GM19397 (cell line): Measurements from ENCODE around the gene MAPRE3.

ENCODE experiments used
- ATAC-seq: cut with Tn5 transposase; IDR thresholded peaks from one replicate; pipeline ENCODE4 v1.9.1; 2021; ENCODE audit warnings: mild to moderate bottlenecking, moderate library complexity; ENCODE audit not compliant: unreplicated experiment

Gene MAPRE3

DNA sequence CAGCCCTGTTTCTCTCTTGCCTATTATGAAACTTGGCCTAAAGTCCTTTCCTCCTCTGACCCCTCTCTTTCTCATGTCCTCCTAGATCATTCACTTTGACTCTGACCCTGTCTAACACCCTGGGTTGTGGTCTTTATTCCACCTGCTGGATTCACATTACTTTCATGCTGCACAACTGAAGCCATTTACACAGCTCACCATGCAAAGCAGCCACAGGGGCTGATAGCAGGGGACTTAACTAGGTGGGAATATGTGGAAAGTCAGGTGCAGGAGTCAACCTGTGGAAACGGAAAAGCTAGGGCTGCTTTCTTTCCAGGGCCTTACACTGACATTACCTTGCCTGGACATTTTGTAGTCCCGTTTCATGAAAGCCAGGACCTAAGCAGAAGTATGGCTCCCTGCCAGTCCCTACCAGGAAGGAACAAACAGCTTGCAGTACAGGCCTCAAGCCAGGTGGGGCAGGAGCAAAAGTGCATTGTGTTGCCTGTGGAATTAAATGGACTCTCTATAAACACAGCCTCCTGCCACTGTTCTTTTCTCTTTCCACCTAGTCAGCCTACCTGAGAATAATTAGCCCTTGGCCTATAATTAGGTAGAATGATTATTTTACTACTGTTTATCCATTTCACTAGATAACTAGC, 11.8 kb downstream of the MAPRE3 start:
- no peak for ATAC-seq

DNA sequence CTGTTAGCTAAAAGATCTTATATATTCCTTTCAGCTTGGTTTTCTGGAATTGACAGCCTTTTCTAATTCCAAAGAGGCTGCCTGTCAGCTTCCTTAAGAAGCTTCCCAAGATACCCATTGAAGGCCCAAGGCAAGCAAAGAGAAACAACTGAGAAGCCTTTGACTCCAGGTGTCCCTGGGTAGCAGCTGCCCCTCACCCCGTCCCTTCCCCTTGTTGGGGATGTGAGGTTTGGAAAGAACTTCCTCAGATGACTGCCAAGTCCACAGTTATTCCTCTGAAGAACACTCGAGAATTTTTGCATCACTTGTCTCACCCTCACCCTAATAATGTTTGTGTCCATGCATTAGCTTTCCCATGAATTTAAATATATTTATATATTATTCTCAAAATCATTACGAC, 13.3 kb downstream of the MAPRE3 start:
- no peak for ATAC-seq

DNA sequence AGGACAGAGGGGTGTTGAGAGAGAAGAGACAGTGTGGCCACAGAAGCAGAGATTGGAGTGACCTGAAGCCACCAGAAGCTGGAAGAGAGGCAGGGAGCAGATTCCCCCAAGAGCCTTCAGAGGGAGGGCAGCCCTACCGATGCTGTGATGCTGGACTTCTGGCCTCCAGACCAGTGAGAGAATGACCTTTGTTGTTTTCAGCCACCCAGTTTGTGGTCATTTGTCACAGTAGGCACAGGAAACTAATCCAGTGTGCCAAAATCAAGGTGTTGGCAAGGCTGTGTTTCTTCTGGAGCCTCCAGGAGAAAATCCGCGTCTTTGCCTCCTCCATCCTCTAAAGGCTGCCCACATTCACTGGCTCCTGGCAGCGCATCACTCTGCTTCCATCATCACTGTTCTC, 15.4 kb downstream of the MAPRE3 start:
- ATAC-seq: no peak

DNA sequence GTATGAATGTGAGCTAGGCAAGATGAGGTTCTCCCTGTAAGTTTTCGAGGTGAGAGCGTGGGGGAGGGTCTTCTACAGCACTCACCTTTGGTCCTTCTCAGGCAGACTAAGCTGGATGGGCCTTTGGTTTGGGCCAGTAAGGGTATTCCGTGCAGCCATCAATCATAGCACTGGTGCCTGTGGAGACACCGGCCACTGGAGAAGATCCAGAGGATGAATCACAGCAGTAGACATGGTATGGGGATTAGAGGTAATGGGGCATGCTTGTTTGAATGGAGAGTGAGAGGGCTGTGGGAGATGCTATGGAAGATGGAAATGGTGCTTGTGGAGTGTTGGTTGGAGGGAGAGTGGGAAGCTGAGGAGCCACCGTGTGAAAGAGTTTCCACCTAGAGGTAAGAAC, 16.1 kb downstream of the MAPRE3 start:
- ATAC-seq: no peak

DNA sequence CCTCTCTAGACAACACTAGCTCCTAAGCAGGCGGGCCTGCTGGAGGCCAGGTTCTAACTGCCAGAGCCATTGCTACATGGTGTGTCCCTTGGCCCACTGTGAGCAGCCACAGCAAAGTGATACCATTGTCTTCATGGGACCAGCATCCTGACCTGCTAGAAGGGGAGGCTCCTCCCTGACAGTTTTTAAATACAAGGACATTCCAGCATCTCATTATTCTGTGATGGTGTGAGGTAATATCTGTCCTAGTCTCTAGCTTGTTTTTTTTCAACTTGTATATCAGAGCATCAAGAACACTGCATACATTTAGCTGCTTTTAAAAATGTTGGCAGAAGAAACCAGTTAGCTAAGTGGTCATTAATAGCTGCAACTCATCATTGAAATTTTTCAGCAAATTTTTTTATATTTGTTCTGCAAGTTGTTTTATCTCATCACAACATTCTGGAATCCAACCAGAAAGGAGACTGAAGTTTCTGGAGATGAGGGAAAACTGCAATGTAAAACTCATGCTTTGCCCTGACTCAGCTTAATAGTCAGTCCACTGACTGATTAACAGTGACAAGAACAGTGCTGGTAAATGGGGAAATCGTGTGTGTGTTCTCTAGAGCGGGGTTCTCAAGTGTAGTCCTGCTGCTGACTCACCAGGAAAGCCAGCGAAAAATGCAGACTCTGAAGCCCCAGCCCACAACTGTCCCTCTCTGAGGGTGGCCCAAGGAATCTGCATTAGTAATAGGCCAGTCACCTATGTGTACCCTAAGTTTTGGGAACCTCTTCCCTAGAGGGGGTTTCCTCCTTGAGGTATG, 17.8 kb downstream of the MAPRE3 start:
- no peak for ATAC-seq

DNA sequence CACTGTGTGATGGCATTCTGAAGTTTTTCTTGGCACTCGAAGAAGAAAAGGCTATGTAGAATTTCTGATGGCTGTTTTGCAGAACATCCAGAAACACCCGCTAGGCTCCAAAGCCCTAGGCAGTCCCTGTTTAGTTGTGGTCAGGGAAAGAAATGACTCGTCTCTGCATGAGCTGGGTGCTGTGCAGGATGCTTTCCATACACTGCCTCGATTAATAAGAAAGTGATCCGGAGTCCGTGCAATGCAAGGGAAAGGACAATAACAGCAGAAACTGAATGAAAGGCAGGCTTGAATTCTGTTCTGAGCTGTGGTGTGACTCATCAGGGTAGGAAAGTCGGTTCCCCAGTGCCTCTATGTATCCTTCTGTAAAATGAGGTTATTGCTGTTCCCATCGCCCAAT, 18.7 kb downstream of the MAPRE3 start:
- ATAC-seq: no peak

DNA sequence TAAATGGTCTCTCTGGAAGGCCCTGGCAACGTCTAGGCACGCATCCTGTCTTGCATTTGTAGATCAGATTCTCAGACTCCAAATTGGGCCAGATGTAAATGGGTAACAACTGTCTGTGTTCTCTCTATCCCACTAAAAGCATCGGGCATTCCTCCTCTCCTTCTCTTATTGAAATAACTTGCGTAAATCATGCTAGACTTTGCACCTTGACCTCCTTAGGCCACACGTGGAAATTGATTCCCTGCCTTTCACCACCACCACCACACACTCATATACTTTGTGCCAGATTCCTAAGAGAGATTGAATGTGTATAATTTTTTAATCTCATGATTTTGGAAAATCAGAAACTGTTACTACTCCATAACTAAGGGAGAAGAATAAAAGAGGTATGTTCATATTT, 21.3 kb downstream of the MAPRE3 start:
- no peak for ATAC-seq

DNA sequence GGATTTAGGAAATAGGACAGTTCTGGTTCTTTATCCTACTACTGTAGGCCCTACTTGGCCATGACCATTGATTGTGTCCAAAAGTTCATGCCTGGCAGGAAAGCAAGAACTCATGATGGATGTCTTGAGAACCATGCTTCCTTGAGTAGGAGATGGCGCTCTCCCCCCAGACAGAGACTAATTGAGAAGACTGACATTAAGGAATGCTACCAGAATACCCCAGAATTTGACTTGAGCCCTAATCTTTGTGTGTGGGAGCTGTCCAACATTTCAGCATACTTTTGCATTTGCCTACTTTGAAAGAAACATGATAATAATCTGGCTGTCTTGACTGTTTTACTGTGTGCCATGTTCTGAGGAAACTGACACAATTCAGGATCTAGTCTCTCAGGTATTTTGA, 23.3 kb downstream of the MAPRE3 start:
- ATAC-seq: no peak

DNA sequence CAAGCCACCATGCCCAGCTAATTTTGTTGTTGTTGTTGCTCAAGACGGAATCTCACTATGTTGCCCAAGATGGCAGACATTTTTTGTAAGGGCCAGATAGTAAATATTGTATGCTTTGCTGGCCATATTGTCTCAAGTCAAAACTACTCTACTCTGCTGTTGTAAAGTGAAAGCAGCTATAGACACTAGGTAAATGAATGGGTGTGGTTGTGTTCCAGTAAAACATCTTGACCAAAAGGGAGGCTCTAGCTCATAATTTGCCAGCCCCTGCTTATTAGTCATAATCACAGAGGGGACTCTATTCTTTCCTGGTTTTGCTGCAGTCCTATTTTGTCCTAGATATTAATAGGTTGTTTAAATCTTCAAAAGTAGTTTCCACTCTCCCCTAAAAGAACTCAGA, 24.5 kb downstream of the MAPRE3 start:
- no peak for ATAC-seq

DNA sequence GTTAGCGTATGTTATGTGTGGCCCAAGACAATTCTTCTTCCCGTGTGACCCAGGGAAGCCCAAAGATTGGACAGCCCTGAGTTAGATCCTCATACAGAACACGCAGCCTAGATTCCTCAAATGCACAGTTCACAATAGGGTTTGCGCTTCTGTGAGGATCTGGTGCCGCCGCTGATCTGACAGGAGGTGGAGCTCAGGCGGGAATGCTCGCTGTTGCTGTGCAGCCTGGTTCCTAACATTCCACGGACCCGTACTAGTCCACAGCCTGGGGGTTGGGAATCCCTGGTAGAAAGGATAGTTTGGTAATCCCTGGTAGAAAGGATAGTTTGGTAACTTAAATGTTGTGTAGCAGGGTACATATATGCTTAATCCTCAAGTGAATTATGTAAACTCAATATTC, 27.0 kb downstream of the MAPRE3 start:
- ATAC-seq: no peak

DNA sequence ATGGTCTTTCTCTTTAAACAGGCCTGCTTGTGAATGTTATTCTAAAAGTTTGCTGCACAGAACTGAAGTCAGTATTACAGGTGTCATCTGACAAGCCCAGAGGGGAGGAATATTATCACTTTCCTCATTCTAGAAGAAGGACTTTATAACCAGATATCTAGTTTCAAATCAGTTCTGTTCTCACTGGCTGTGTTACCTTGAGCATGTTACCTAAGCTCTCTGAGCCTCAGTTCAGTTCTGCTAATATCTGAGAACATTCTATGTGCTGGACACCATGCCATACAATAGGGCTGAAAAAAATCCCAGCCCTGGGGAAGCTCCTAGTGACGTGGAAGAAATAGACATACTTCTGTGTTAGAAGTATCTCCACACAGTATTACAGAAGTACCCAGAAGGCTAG, 27.9 kb downstream of the MAPRE3 start:
- no peak for ATAC-seq

DNA sequence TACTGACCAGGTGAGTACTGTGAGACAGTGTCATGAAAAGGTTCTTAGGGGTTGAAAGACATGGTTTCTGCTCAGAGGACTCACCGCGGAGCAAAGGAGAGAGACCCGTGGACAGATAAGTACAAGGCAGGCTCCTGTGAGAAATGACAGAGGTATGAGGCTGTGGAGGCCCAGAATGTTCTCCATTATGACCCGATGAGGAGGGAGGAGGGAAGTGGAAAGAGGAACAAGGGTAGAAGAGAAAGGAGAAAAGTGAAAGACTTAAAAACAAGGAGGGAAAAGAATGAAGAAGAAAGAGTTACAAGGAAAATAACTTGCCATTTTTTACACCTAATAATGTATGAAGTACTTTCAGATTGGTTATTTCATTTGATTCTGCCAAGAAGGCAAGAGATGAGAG, 29.8 kb downstream of the MAPRE3 start:
- ATAC-seq: no peak

DNA sequence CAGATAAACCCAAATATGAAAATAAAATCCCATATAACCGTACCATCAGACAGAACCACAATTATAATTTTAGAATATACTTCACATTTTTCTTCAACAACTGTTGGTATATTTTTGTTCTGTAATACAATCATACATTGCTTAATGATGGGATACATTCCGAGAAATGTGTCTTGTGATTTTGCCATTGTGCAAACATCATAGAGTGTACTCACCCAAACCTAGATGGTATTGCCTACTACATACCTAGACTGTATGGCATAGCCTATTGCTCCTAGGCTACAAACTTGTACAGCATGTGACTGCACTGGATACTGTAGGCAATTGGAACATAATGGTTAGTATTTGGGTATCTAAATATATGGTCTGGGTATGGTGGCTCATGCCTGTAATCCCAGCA, 30.6 kb downstream of the MAPRE3 start:
- no peak for ATAC-seq

DNA sequence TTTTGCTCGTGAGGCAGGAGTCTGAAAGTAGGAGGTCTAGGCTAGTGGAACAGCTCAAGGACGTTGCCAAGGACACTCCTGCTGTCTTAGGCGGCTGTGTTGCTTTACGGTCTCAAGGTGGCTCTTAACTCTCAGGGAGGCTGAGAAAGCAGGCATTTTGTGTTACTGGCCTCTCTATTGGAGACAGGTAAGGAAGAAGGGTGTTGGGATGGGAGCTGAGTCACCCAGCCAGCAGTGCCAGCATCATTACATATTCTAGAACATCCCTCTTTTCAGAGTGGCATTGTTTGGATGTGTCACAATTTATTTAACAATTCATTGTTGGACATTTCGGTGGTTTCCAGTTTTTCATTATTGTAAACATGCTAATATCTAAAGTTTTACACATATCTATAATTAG, 31.5 kb downstream of the MAPRE3 start:
- no peak for ATAC-seq

DNA sequence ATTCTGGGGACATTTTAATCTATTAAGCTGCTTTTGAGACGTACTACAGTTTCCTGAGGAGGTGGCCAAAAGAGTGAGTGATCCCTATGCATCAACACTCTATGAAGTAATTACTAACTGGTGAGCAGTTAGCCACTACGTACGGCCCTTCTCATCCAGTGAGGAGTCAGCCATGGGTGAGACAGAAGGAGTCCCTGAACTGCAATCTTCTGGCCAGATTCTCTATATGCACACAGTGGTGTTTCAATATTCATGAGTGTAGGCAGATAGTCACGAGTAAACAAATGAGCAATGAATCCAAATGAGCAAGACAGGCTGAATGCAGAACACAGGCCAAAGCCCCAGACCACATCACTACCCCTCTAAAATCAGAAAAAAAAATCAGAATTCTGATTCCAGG, 32.6 kb downstream of the MAPRE3 start:
- ATAC-seq: no peak

DNA sequence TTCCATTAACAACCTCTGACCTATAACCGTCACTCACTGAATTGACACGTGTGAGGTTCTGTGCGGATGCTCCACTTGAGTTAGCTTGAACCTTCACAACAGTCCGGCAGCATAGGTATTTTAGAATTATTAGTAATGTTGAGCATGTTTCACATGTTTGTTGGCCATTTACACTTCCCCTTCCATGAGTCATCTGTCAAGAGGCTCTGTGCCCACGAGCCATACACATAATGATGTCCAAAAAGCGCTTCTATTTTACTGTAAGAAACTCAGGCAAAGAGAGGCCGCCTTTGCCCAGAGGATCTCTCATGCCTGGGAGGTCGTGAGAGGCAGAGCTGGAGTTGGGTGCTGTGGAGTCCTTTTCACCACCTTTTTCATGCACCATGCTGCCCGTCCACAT, 33.4 kb downstream of the MAPRE3 start:
- no peak for ATAC-seq

DNA sequence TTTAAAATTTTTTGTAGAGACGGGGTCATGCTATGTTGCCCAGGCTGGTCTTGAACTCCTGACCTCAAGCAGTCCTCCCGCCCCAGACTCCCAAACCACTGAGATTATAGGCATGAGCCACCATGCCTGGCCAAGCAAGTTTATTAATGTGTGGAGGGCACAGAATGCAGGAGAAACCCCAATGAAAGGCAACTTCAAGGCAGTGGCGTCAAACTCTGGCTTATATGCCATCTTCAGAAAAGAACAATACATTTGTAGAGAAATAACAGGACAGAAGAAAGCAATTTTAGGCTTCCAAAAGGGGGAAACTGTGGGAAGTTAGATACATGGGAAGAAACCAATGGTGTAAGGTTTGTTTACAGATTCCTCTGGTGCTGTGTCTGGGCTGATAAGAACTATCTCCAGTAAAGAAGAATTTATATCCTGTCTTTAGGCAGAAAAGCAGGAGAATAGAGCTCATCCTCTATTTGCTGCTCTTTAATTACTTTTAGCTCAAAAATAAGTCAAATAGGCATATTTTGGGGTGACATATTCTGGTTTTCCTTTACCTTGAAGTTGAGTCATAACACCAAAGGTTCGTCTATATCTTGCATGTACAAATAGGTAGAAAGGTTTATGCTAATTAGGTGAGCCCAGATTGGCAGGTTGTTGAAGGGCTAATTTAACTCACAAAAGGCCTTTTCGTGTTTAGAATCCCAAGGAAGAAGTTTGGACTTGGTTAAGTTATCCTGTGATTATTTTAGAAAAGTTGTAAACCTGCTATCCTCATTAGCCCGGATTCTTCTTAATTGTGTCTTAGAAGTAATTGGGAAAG, 36.4 kb downstream of the MAPRE3 start:
- ATAC-seq: no peak

DNA sequence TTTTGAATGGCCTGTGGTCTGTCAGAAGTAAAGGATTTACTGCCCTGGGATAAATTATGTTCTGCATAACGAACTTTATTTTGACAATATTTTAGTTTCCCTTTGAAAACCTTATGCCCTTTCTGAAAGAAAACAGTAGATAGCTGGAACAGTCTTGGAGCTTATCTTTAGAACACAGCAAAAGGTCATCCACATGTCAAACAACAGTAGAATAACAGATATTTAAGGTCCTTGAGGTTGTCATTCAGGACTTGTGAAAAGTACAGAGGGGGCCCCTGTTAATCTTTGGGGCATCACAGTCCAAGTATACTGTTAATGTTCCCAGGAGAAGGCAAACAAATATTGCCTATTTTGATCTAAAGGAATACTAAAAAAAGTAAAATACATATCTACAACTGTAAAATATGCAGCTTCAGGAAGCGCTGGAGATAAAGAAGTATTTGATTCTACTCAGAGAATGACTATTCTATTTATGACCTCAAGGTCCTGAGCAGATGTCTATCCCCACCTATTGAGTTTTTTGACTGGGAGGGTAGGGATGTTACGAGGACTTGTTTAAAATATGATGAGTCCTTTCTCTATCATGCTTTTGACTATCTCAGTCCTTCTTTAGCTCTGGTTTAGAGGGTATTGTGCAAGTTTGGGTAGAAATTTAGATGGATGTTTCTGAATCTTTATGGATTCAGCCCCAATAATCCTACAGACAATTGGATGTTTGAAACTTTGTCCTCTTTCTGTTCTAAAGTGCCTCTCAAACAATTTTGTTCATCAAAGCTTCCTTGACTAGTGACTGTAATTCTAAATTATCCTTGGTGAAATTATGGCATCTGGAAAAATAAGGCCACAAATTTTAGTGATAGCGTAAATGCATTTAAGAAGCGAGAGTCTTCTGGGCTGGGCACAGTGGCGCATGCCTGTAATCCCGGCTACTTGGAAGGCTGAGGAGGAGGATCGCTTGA, 37.3 kb downstream of the MAPRE3 start:
- no peak for ATAC-seq

DNA sequence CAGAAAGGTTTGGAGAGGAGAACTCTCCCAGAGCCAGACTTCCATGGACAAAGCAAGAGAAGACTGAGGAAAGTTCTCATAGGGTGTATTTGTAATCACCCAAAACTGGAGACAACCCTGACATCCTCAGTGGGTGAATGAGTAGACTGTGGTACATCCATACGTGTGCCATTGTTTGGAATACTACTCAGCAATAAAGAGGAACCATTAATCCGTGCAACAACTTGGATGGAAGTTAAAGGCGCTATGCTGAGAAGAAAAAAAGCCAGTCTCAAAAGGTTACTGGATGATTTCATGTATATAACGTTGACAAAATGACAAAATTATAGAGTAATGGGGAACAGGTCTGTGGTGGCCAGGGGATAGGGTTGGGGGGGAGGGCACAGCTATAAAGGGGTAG, 38.2 kb downstream of the MAPRE3 start:
- ATAC-seq: no peak

DNA sequence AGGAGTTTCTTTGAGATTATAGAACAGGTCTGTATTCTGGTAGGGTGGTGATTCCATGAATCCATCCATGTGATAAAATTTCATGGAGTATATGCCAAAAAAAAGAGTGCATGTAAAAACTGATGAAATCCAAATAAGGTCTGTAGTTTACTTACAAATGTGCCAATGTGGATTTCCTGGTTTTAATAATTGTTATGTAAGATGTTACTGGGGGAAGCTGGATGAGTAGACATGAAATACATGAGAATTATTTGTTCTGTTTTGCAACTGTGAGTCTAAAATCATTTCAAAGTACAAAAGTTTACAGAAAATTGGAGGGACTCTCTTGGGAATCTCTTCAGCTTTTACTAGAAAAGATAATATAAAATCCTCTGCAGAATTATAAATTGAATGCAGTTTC, 38.6 kb downstream of the MAPRE3 start:
- no peak for ATAC-seq

DNA sequence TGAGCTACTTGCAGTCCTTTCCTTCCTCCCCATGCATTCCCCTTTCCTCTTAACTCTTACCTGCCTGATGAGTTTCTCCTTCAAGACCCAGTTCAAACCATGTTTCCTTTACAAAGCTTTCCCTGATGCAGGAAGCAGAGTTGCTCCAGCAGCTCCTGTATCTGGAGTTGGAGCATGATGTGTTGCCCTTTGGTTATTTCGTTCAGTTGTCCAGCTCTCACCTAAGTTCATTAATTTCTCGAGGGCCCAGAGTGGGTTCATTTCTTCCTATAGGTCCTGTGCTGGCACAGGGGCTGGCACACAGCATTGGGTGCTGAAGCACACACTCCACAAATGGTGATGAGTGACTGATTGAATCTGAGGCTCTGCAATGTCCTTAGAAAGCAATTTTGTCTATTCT, 39.3 kb downstream of the MAPRE3 start:
- no peak for ATAC-seq
